Liver (tissue), 9 donors: Measurements from ENCODE around the gene MED15. TPM values are rescaled to one million over a fixed set of nuclear protein-coding genes. Genes with fewer than 3 reads are reported as not detected.

ENCODE experiments used
- DNase-seq: peaks from one replicate; pipeline ENCODE4 v3.0.0-alpha.2; 2017; ENCODE audit warnings: low spot score
- H3K27ac ChIP-seq, 2 donors: one replicate each; pipeline ENCODE4 v1.7.0; 2013; ENCODE audit warnings: inconsistent platforms in 2 of 2, low read length in 2 of 2, control low read depth in 1 of 2, low read depth in 1 of 2, mild to moderate bottlenecking in 1 of 2
- H3K27me3 ChIP-seq, 4 donors: one replicate each; pipeline versions ENCODE4 v1.6.1 to v1.7.0; 2013; ENCODE audit warnings: low read length in 3 of 4, inconsistent platforms in 1 of 4, mild to moderate bottlenecking in 1 of 4, moderate library complexity in 1 of 4; ENCODE audit not compliant: control insufficient read depth in 4 of 4, insufficient read depth in 4 of 4
- H3K36me3 ChIP-seq, 4 donors: one replicate each; pipeline versions ENCODE4 v1.6.1 to v1.7.0; 2013; ENCODE audit warnings: low read length in 3 of 4, mild to moderate bottlenecking in 3 of 4, low read depth in 1 of 4, moderate library complexity in 1 of 4; ENCODE audit not compliant: control insufficient read depth in 4 of 4, insufficient read depth in 3 of 4
- H3K4me1 ChIP-seq, 4 donors: one replicate each; pipeline versions ENCODE4 v1.6.1 to v1.7.0; 2013; ENCODE audit warnings: low read length in 3 of 4, mild to moderate bottlenecking in 3 of 4, moderate library complexity in 1 of 4; ENCODE audit not compliant: control insufficient read depth in 4 of 4, insufficient read depth in 4 of 4
- H3K4me3 ChIP-seq, 3 donors: one replicate each; pipeline versions ENCODE4 v1.6.1 to v1.7.0; 2013; ENCODE audit warnings: low read length in 3 of 3, control low read depth in 1 of 3, low read depth in 1 of 3, mild to moderate bottlenecking in 1 of 3
- H3K9ac ChIP-seq, 2 donors: one replicate each; pipeline ENCODE4 v1.7.0; 2013; ENCODE audit warnings: low read length in 2 of 2, mild to moderate bottlenecking in 2 of 2, moderate library complexity in 2 of 2, control low read depth in 1 of 2, low read depth in 1 of 2
- H3K9me3 ChIP-seq, 4 donors: one replicate each; pipeline versions ENCODE4 v1.6.1 to v1.7.0; 2013; ENCODE audit warnings: low read length in 3 of 4; ENCODE audit not compliant: control insufficient read depth in 4 of 4
- CTCF ChIP-seq: fragments of 150-350 bp; IDR thresholded peaks from 2 replicates; pipeline ENCODE4 v1.5.1; 2017; ENCODE audit warnings: improper control_type of control experiment, low read depth, low read length; ENCODE audit not compliant: missing input control
- EGR1 ChIP-seq, 2 donors: IDR thresholded peaks; 2 replicates each; pipeline ENCODE4 v1.6.1; 2016 to 2018; ENCODE audit warnings: antibody characterized with exemption in 2 of 2, low read depth in 2 of 2
- FOXA1 ChIP-seq: IDR thresholded peaks from 2 replicates; pipeline ENCODE4 v1.6.1; 2016; ENCODE audit warnings: antibody characterized with exemption
- FOXA2 ChIP-seq: IDR thresholded peaks from 2 replicates; pipeline ENCODE4 v1.6.1; 2016; ENCODE audit warnings: antibody characterized with exemption
- GABPA ChIP-seq, 2 donors: IDR thresholded peaks in 1 of 2; conservative IDR thresholded peaks in 1 of 2; 2 replicates each; pipeline ENCODE4 v1.6.1; 2016; ENCODE audit warnings: antibody characterized with exemption in 2 of 2, mild to moderate bottlenecking in 1 of 2, moderate library complexity in 1 of 2
- HNF4G ChIP-seq: IDR thresholded peaks from 2 replicates; pipeline ENCODE4 v1.6.1; 2016; ENCODE audit warnings: antibody characterized with exemption
- JUND ChIP-seq, 2 donors: IDR thresholded peaks; 2 replicates each; pipeline ENCODE4 v1.6.1; 2016; ENCODE audit warnings: antibody characterized with exemption in 2 of 2
- MAX ChIP-seq: IDR thresholded peaks from 2 replicates; pipeline ENCODE4 v1.6.1; 2016; ENCODE audit warnings: antibody characterized with exemption
- NR2F2 ChIP-seq: IDR thresholded peaks from 2 replicates; pipeline ENCODE4 v1.6.1; 2016; ENCODE audit warnings: antibody characterized with exemption
- RAD21 ChIP-seq, 2 donors: IDR thresholded peaks; 2 replicates each; pipeline ENCODE4 v1.6.1; 2016; ENCODE audit warnings: antibody characterized with exemption in 2 of 2, mild to moderate bottlenecking in 2 of 2
- REST ChIP-seq: IDR thresholded peaks from 2 replicates; pipeline ENCODE4 v1.6.1; 2016; ENCODE audit warnings: antibody characterized with exemption, mild to moderate bottlenecking
- RXRA ChIP-seq, 2 donors: IDR thresholded peaks; 2 replicates each; pipeline ENCODE4 v1.6.1; 2017 to 2018; ENCODE audit warnings: antibody characterized with exemption in 2 of 2, mild to moderate bottlenecking in 1 of 2
- SP1 ChIP-seq: IDR thresholded peaks from 2 replicates; pipeline ENCODE4 v1.6.1; 2018; ENCODE audit warnings: antibody characterized with exemption, mild to moderate bottlenecking
- TAF1 ChIP-seq: conservative IDR thresholded peaks from 2 replicates; pipeline ENCODE4 v1.6.1; 2016; ENCODE audit warnings: antibody characterized with exemption, mild to moderate bottlenecking
- YY1 ChIP-seq: IDR thresholded peaks from 2 replicates; pipeline ENCODE4 v1.6.1; 2016; ENCODE audit warnings: antibody characterized with exemption, mild to moderate bottlenecking
- WGBS: extraction: QIAGEN DNeasy Blood & Tissue Kit; methylation state at CpG from one replicate; pipeline ENCODE4 v1.1.7; 2013; 5-methylcytosine and 5-hydroxymethylcytosine counted together
- polyA plus RNA-seq, 2 donors: library from polyadenylated mRNA; stranded (reverse) in 1 of 2; unstranded in 1 of 2; fragments of 200-250 nt in 1 of 2; fragments of >200 nt in 1 of 2; fragmentation: Nextera tagmentation in 1 of 2; extraction: Ambion mirVana in 1 of 2; gene quantifications; one replicate each; pipeline versions ENCODE4 v1.2.1 to v1.2.3, GENCODE V29; 2013 to 2015
- total RNA-seq, 2 donors: library from RNA; depleted of rRNA; stranded (reverse); fragments of >200 nt; gene quantifications; one replicate each; pipeline ENCODE4 v1.2.3, GENCODE V29; 2014
- TF ChIP-seq, protein P1 (sequence below): IDR thresholded peaks from 2 replicates; pipeline ENCODE4 v1.6.1; 2016; ENCODE audit warnings: antibody characterized with exemption
- TF ChIP-seq, protein P2 (sequence below): IDR thresholded peaks from 2 replicates; pipeline ENCODE4 v1.6.1; 2016; ENCODE audit warnings: antibody characterized with exemption
- donor health status: healthy.
- donor health status: healthy.
- donor health status: healthy.
- donor health status: healthy.
- donor health status: healthy.

The MED15 gene
- total and polyA plus RNA-seq, 4 donors, result 9.7 to 28.0 (median 16.2) TPM

DNA sequence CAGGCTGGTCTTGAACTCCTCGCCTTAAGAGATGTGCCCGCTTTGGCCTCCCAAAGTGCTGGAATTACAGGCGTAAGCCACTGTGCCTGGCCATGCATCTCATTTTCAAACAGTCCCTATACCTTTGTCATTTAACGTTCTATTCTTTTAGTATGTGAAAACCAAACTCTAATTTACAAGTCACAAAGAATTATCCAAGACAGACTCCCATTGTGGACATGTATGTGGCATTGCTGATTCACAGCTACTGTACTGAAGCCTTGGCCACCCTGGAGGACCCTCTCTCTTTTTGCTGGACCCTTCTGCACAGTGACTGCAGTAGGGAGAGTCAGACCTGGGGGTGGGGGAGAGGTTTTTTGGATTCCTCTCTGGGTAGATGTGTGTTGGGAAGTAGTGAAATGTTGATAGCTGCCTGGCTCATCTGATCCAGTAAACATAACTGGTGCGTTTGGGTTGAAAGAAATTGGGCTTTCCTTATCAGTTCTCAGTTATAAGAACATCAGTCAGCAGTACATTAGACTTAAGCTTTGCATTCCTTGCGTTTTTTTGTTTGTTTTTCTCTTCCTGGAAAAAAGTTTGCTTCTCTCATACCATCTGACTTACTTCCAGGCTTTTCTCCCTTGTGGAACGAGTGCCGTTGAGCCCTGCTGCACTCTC, 65.9 kb downstream of the MED15 start:
- 89% methylated on average over 8 of the region's 8 CpGs for WGBS
- TF ChIP-seq MAX, result no peak
- no peak for TF ChIP-seq YY1
- TF ChIP-seq RAD21 (IDR thresholded peaks at IDR 0.05), result no peak
- no peak for TF ChIP-seq NR2F2
- no peak for TF ChIP-seq EGR1 (IDR thresholded peaks at IDR 0.05; ENCODE audit: low read depth in 2 of 2)
- no peak for TF ChIP-seq HNF4G
- no peak for TF ChIP-seq REST
- no peak for TF ChIP-seq JUND (IDR thresholded peaks at IDR 0.05)
- no peak for TF ChIP-seq TAF1
- no peak for TF ChIP-seq CTCF
- TF ChIP-seq SP1, result no peak
- TF ChIP-seq, protein P1, sequence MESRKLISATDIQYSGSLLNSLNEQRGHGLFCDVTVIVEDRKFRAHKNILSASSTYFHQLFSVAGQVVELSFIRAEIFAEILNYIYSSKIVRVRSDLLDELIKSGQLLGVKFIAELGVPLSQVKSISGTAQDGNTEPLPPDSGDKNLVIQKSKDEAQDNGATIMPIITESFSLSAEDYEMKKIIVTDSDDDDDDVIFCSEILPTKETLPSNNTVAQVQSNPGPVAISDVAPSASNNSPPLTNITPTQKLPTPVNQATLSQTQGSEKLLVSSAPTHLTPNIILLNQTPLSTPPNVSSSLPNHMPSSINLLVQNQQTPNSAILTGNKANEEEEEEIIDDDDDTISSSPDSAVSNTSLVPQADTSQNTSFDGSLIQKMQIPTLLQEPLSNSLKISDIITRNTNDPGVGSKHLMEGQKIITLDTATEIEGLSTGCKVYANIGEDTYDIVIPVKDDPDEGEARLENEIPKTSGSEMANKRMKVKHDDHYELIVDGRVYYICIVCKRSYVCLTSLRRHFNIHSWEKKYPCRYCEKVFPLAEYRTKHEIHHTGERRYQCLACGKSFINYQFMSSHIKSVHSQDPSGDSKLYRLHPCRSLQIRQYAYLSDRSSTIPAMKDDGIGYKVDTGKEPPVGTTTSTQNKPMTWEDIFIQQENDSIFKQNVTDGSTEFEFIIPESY, result no peak
- TF ChIP-seq FOXA1, result no peak
- no peak for TF ChIP-seq RXRA (IDR thresholded peaks at IDR 0.05)
- no peak for TF ChIP-seq GABPA (IDR thresholded peaks at IDR 0.05 in 1 of 2, conservative IDR thresholded peaks at IDR 0.05 in 1 of 2)
- TF ChIP-seq FOXA2, result no peak
- TF ChIP-seq, protein P2, sequence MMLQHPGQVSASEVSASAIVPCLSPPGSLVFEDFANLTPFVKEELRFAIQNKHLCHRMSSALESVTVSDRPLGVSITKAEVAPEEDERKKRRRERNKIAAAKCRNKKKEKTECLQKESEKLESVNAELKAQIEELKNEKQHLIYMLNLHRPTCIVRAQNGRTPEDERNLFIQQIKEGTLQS, result no peak
- no peak overlapping the region for H3K27ac ChIP-seq

More for the DNA sequence above, 65.9 kb downstream of the MED15 start:
- Histone ChIP-seq H3K36me3 (peaks cover 8 to 66% (median 32%) of the 10 kb centered on the region in 4 donors), H3K4me3 (no peak overlapping the region), H3K4me1 (peaks cover 0 to 8% (median 0%) of the 10 kb centered on the region in 4 donors), H3K9ac (no peak overlapping the region), H3K27me3 (no peaks in the 10 kb centered on the region), H3K9me3 (no peaks in the 10 kb centered on the region)
- DNase-seq, result no peak
